ENCODE results near the gene ERFL.
"Not testable (repeated sequence)": the region's sequence is repeated elsewhere in the genome, so short reads cannot be mapped to it uniquely, and the experiment has no call there.

The ERFL gene

DNA sequence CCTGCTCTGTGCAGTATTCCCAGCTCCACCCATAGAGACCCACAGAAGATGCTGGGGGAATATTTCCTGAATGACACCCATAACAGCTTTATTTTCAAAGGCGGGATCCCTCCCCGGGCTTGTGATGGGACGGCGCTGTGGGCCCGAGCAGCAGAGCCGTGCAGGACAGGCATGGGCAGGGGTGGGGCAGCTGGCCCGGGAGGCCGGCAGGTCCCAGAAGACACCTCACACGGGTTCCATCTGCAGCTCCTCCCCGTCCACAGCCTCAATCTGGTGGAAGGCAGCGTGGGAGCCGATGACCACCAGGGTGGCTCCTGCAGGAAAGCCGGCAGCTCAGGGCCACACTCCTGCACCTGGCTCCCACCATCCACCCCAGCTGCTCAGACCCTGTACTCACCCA lies 28.4 kb upstream of the ERFL start:
- Mint-ChIP-seq H3K27ac (no peak overlapping the region), H3K4me1 (ENCODE audit: low read depth) (peaks cover 19% of the 10 kb centered on the region), H3K36me3 (no peaks in the 10 kb centered on the region), H3K4me3 (peak overlapping the region; percentile 27), H3K27me3 (no peaks in the 10 kb centered on the region), H3K9me3 (ENCODE audit: low read depth) (no peaks in the 10 kb centered on the region)

DNA sequence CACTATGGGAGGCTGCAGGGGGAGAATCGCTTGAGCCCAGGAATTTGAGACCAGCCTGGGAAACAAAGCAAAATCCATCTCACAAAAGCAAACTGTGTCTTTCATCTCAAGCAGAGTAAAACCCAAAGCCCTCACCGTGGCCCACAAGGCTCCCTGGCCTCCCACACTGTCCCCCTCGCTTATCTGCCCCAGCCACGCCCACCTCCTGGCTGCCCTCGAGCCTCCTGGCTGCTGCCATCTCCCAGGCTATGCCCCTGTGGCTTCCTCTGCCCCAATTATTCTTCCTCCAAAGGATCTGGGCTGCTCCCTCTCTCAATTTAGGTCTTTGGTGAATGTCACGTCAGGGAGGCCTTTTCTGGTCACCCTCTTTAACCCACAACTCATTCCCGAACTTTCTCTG lies 27.3 kb upstream of the ERFL start:
- H3K36me3 Mint-ChIP-seq: no peaks in the 10 kb centered on the region
- no peak overlapping the region for H3K4me3 Mint-ChIP-seq
- peaks cover 22% of the 10 kb centered on the region for H3K4me1 Mint-ChIP-seq (ENCODE audit: low read depth)
- no peak overlapping the region for H3K27ac Mint-ChIP-seq
- no peaks in the 10 kb centered on the region for H3K9me3 Mint-ChIP-seq (ENCODE audit: low read depth)
- H3K27me3 Mint-ChIP-seq: no peaks in the 10 kb centered on the region

DNA sequence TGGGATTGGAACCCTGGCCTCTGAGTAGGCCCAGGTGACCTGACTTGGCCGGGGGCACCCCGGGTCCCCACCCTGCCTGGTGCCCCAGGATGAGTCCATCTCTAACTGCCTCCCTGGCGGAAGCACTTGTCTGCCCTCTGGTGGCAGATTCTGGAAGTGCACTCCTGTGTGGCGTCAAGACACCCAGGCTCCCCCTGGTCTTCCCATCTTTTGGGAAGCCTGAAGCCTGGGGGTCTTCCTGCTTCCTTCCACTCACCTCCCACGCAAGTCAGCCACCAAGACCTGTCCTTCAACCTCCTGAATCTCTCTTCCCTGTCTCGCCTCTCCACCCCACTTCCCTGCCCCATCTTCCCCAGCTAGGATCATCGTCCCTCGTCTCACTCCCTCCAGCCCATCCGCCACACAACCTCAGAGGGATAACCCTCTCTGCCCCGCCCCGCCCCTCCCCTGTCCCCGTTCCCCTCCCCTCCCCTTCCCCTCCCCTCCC lies 23.5 kb upstream of the ERFL start:
- Mint-ChIP-seq H3K27me3 (no peaks in the 10 kb centered on the region), H3K27ac (no peak overlapping the region), H3K4me1 (ENCODE audit: low read depth) (peaks cover 21% of the 10 kb centered on the region), H3K9me3 (ENCODE audit: low read depth) (no peaks in the 10 kb centered on the region), H3K36me3 (peaks cover 2% of the 10 kb centered on the region), H3K4me3 (no peak overlapping the region)

DNA sequence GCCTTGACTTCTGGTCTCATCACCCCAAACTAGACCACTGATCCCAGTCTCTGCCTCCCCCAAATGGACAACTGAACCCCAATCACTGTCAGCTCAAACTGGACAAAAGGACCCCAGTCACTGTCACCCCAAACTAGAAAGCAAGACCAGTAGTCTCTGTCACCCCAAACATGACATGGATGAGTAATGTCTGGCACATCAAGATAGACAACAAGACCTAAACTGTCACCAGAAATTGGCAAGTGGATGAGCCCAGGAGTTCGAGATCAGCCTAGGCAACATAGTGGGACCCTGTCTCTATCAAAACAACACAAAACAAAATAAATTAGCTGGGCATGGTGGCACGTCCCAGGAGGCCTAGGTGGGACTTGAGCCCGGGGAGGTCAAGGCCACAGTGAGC lies 18.8 kb upstream of the ERFL start:
- Mint-ChIP-seq H3K4me1 (ENCODE audit: low read depth) (peaks cover 49% of the 10 kb centered on the region), H3K4me3 (peak overlapping the region; percentile 74), H3K27me3 (no peaks in the 10 kb centered on the region), H3K36me3 (peaks cover 2% of the 10 kb centered on the region), H3K9me3 (ENCODE audit: low read depth) (no peaks in the 10 kb centered on the region), H3K27ac (peak overlapping the region; percentile 96)

DNA sequence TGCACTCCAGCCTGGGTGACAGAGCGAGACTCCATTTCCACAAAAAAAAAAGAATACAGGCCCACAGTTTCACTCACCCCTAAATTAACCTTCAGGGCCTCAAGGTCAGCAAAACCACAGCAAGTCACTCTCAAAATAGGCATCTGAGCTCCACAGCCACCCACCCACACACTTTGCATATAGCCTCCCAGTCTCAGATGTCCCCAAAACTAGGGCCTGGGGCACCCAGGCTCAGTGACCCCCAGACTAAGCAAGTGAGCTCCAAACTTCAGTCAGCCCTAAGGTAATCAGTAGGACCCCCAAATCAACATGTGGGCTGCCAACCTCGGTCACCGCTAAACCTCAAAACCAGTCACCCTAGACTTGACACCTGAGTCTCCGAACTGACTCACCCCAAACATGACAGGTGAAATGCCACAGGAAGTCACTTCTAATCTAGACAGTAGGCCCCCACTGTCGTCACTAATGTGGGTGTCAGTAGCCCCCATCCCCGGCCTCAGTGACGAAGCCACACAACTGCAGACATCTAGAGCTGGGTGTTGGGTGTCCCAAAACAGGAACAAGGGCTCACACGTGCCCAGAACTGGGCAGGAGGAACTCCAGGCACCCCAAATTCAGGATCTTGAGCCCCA lies 17.0 kb upstream of the ERFL start:
- peaks cover 52% of the 10 kb centered on the region for H3K4me1 Mint-ChIP-seq (ENCODE audit: low read depth)
- H3K27me3 Mint-ChIP-seq: no peaks in the 10 kb centered on the region
- H3K27ac Mint-ChIP-seq: peak overlapping the region; percentile 97
- no peaks in the 10 kb centered on the region for H3K9me3 Mint-ChIP-seq (ENCODE audit: low read depth)
- H3K4me3 Mint-ChIP-seq: peak overlapping the region; percentile 81
- peaks cover 2% of the 10 kb centered on the region for H3K36me3 Mint-ChIP-seq

DNA sequence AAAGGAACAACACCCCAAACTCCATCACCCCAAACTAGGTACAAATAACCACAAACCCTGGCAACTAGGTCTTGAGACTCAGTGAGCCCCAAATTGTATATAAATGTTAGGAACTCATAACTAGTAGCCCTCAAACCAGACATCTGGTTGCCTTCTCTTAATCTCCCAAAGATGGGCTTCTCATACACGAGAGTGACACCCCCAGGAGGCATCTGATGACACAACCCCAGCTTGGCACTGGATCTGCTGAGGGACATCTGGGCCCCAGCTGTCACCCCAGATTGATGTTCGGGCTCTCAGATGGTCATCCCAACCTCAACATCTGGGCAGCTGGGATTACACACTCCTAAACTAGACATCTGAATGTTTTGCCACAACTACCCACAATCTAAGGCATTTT lies 16.1 kb upstream of the ERFL start:
- H3K27ac Mint-ChIP-seq: peak overlapping the region; percentile 97
- H3K27me3 Mint-ChIP-seq: no peaks in the 10 kb centered on the region
- peaks cover 53% of the 10 kb centered on the region for H3K4me1 Mint-ChIP-seq (ENCODE audit: low read depth)

DNA sequence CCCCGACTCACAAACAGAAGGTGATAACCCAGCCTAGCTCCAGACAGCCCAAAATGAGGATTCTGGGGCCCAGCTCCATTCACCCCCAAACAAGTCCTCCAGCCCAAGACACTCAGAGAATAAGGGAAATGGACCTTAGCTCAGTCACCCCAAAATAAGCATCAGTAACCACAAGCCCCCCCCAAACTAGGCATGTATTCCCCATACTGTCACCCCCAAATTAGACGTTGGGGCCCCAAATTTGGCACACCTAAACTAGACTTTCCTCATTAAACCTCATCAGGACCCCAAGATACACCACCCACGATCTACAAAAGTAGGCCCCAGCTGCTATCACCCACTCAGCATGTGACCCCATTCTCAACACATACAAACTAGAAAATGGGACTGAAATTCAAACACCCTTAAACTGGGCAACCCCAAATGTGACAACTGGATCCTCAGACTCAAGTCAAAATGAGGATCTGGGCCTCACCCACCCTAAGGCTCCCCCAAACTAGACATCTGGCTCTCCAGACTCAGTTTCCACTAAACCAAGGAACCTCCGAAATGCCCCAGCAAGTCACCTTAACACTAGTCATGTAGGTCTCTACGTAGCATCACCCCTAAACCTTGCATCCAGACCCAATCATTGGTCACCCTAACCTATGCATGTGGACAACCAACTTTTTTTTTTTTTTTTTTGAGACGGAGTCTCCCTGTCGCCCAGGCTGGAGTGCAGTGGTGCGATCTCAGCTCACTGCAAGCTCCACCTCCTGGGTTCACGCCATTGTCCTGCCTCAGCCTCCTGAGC lies 13.4 kb upstream of the ERFL start:
- Mint-ChIP-seq H3K9me3 (ENCODE audit: low read depth) (no peaks in the 10 kb centered on the region), H3K4me1 (ENCODE audit: low read depth) (peaks cover 45% of the 10 kb centered on the region)

More for the DNA sequence above, 16.1 kb upstream of the ERFL start:
- peak overlapping the region; percentile 25 for H3K4me3 Mint-ChIP-seq
- H3K9me3 Mint-ChIP-seq (ENCODE audit: low read depth): no peaks in the 10 kb centered on the region
- H3K36me3 Mint-ChIP-seq: peaks cover 2% of the 10 kb centered on the region

DNA sequence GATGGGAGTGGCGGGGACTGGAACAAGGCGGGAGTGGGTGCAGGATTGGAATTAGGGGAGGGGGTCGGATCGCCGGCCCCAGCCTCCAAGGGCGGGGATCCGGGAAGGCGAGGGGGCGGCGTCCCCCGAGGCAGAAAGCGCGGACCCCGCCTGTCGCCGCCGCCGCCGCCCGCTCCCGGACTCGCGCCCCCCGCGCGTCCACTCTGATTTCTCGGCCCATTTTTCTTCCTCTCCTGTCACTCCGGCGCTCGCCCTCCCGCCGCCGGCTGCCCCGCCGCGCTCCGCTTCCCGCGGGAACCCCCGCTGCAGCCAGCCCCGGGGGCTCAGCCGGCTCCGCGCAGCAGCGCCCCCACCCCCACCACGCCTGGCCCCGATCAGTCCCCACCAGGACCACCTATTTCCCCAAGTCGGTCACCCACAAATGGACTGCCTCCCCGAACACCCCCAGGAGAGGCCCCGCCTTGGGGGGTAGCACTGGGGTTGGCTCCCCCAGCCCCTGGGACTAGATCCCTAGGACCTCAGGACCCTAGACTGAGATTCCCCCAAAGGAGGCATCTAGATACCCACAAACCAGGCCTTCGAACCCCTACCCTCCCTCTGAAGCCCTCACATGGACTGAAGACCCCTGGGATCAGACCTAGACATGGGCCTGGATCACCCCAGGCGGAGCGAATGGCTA lies 12.6 kb upstream of the ERFL start:
- H3K27ac Mint-ChIP-seq: peak overlapping the region; percentile 90
- peaks cover 44% of the 10 kb centered on the region for H3K4me1 Mint-ChIP-seq (ENCODE audit: low read depth)
- H3K27me3 Mint-ChIP-seq: no peaks in the 10 kb centered on the region

More for the DNA sequence above, 13.4 kb upstream of the ERFL start:
- peak overlapping the region; percentile 72 for H3K27ac Mint-ChIP-seq
- H3K27me3 Mint-ChIP-seq: no peaks in the 10 kb centered on the region
- peak overlapping the region; percentile 64 for H3K4me3 Mint-ChIP-seq
- no peaks in the 10 kb centered on the region for H3K36me3 Mint-ChIP-seq

DNA sequence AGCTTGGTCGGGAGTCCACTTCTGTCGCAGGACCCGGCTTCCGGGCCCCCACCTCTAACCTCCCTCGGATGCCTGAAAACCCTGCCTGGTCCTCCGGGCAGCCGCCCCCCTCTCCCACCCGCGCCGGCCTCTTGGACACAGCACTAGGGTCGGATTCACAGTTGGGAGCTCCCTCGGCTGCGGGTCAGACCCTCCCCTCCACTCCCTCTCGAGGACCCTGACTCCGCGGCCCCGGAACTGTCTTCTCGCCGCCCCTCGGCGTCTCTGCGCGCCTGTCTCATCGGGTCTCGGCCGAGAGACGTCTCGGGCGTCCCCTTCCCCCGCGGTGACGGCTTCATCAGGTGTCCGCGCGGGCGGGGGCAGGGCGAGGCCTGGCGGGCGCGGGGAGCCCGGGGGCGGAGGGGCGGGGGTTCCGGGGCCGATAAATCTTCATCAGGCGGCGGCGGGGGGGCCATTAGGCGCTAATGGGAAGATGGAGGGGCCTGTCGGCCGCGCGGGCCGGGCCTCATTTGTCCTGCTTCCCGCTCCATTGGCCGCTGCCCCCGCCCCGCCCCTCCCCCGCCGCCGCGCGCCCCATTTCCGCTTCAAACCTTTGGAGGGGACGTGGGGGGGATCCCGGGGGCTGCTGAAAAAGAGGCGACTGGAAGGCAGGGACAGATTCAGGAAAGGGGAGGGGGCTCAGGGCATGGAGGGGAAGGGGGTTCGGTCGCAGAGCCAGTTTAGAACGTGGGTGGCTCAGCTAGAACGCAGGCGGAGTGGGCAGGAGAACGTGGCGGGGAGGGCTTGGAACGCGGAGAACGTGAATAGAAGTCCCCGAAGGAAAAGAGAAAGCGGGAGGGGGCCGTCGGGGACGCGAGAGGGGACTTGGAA lies 11.8 kb upstream of the ERFL start:
- Mint-ChIP-seq H3K36me3 (no peaks in the 10 kb centered on the region), H3K27me3 (no peaks in the 10 kb centered on the region), H3K9me3 (ENCODE audit: low read depth) (no peaks in the 10 kb centered on the region), H3K4me1 (ENCODE audit: low read depth) (peaks cover 40% of the 10 kb centered on the region), H3K4me3 (peak overlapping the region; percentile 89), H3K27ac (peak overlapping the region; percentile 90)

More for the DNA sequence above, 12.6 kb upstream of the ERFL start:
- H3K4me3 Mint-ChIP-seq: peak overlapping the region; percentile 89
- H3K9me3 Mint-ChIP-seq (ENCODE audit: low read depth): no peaks in the 10 kb centered on the region
- H3K36me3 Mint-ChIP-seq: no peaks in the 10 kb centered on the region

DNA sequence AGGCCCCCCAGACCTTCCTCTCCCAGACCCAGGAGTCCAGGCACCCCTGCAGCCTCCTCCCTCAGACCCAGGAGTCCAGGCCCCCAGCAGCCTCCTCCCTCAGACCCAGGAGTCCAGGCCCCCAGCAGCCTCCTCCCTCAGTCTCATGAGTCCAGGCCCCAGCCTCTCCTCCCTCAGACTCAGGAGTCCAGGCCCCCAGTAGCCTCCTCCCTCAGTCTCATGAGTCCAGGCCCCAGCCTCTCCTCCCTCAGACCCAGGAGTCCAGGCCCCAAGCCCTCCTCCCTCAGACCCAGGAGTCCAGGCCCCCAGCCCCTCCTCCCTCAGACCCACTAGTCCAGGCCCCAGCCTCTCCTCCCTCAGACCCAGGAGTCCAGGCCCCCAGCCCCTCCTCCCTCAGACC lies 11.0 kb upstream of the ERFL start:
- peaks cover 40% of the 10 kb centered on the region for H3K4me1 Mint-ChIP-seq (ENCODE audit: low read depth)
- H3K27ac Mint-ChIP-seq; H3K9me3 Mint-ChIP-seq (ENCODE audit: low read depth); H3K27me3 Mint-ChIP-seq; H3K4me3 Mint-ChIP-seq; H3K36me3 Mint-ChIP-seq: not testable (repeated sequence)

DNA sequence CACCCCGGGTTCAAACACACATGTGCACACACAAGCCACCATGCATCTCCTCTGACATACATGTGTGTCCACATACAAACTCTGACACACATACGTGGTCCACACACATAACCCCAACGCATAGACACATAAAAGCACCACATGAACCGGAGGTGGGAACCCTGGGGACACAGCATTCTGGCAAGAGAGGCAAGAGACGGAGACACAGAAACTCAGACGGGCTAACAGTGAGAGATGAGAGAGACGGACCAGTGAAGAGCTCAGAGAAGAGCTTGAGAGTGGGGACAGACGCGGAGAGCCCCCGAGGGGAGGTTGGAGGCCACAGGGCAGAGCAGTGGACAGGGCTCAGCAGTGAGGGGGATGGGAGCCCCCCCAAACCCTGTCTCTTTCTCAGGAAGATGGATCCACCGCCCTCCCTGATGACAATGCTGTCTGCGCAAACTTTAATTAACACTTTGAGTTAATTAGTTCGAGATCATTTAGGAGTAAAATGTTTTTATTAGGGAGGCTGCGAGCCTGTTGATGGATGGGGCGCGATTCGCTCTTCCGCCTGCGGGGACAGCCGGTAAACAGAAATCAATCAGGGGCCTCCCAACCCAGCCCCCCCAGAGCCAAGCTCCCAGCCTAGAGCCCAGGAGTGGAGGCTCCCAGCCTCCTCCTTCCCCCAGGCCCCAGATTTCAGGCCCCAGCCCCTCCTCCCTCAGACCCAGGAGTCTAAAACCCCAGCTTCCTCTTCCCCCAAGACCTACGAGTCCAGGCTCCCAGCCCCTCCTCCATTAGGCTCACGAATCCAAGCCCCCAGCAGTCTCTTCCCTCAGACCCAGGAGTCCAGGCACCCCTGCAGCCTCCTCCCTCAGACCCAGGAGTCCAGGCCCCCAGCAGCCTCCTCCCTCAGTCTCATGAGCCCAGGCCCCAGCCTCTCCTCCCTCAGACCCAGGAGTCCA lies 9.5 kb upstream of the ERFL start:
- Mint-ChIP-seq H3K27me3 (no peaks in the 10 kb centered on the region), H3K36me3 (no peaks in the 10 kb centered on the region), H3K27ac (peak overlapping the region; percentile 80), H3K4me1 (ENCODE audit: low read depth) (peaks cover 46% of the 10 kb centered on the region), H3K9me3 (ENCODE audit: low read depth) (no peaks in the 10 kb centered on the region), H3K4me3 (peak overlapping the region; percentile 24)

DNA sequence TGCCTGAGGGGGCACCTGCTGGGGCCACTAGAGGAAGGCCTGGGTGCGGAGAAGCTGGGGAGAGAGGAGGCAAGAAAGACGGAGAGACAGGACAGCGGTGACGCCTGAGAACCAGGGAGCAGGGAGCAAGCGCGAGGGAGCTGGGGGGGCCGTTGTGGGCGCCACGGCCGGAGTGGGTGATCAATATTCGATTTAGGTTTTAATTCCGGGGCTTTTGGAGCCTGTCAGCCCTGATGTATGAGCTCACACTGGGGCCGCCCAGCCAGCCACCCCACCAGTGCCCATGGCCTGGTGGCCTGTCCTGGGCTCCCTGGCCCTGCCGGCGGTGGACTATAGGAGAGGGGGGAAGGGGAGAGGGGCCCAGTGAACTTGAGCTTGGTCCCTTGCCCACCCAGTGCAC lies 8.7 kb upstream of the ERFL start:
- Mint-ChIP-seq H3K4me1 (ENCODE audit: low read depth) (peaks cover 47% of the 10 kb centered on the region), H3K9me3 (ENCODE audit: low read depth) (no peaks in the 10 kb centered on the region), H3K4me3 (no peak overlapping the region), H3K36me3 (no peaks in the 10 kb centered on the region), H3K27me3 (no peaks in the 10 kb centered on the region), H3K27ac (peak overlapping the region; percentile 25)

DNA sequence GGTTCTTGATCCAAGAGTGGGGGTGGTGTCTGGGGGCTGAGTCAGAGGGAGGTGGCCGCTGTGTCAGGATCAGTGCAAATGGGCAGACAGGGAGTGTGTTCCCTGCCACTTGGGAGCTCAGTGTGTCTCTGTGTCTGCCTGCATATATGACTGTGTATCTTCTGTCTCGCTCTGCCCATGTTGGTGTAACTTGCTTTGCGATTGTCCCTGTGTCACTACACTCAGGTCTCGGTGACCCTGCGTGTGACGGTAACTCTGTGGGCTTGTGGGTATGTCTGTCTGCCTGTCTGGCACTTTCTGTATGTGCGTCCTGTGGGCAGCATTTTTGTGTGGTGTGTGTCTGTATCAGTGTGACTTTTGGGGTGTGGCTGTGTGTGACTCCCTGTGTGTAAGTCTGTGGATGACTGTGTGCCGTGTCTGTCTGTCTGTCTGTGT lies 8.2 kb upstream of the ERFL start:
- Mint-ChIP-seq H3K27ac (peak overlapping the region; percentile 25), H3K4me1 (ENCODE audit: low read depth) (peaks cover 43% of the 10 kb centered on the region), H3K27me3 (no peaks in the 10 kb centered on the region), H3K9me3 (ENCODE audit: low read depth) (no peaks in the 10 kb centered on the region), H3K36me3 (no peaks in the 10 kb centered on the region), H3K4me3 (no peak overlapping the region)

Measured in activated naive CD8-positive, alpha-beta T cell (primary cell).